Activated CD4-positive, alpha-beta T cell treated with anti-CD3 and anti-CD28 coated beads, Interleukin-2, amount 10 ng/mL, durations not matched to agents 24 days and 14 days (primary cell): ENCODE data around the gene REEP5. TPM values are rescaled to one million over a fixed set of nuclear protein-coding genes. Genes with fewer than 3 reads are reported as not detected.

Experiments
- total RNA-seq: library from RNA; stranded (reverse); gene quantifications from 2 replicates; pipeline ENCODE4 v1.2.3, GENCODE V29; 2022

The REEP5 gene
- total RNA-seq, 1 donor from 2014 or later: 75.3 TPM

Other genes with a start within 250 kb of the REEP5 start
- gene APC, start 184.3 kb downstream of the REEP5 start, total RNA-seq: 19.1 and 20.4 TPM in 2 replicates
- 67.4 and 74.3 TPM in 2 replicates for gene SRP19, start 60.9 kb downstream of the REEP5 start, total RNA-seq
- gene DCP2, start 54.6 kb upstream of the REEP5 start, total RNA-seq: 73.6 and 78.8 TPM in 2 replicates